ENCODE measurements around the gene ITPR3.

The ITPR3 gene

GRCh38 chr6:33738879-33739278, 117.8 kb downstream of the ITPR3 start:
- peaks cover 0 to 4% (median 2%) of the 10 kb centered on the region in 3 experiments for H3K27me3 ChIP-seq (ENCODE audit: control insufficient read depth in 3 of 3, insufficient read depth in 3 of 3, low read depth in 1 of 3, low read length in 3 of 3)
- no CpG with 5 or more reads among the region's 5 CpGs for WGBS, 2 donors (ENCODE audit: extremely low coverage in 2 of 2, insufficient read length in 2 of 2, insufficient replicate concordance in 1 of 2)
- H3K4ac ChIP-seq (ENCODE audit: low read length) = no peak overlapping the region
- H4K8ac ChIP-seq (ENCODE audit: low read depth, low read length) = no peak overlapping the region
- no peak for DNase-seq (ENCODE audit: low spot score)
- no peaks in the 10 kb centered on the region for H3K4me1 ChIP-seq (ENCODE audit: control insufficient read depth in 2 of 2, insufficient read depth in 1 of 2, low read depth in 1 of 2, low read length in 2 of 2)
- H2AFZ ChIP-seq (ENCODE audit: low read length) = no peak overlapping the region
- H3K36me3 ChIP-seq (replicated peaks in 1 of 2; ENCODE audit: control insufficient read depth in 2 of 2, insufficient read depth in 2 of 2, low read length in 2 of 2) = no peaks in the 10 kb centered on the region
- no peak overlapping the region for H2BK120ac ChIP-seq (ENCODE audit: low read depth, low read length)
- peak overlapping the region; percentile 27 for H3K18ac ChIP-seq (ENCODE audit: low read length)
- no peak overlapping the region for H2AK5ac ChIP-seq (ENCODE audit: low read depth, low read length)
- no peak overlapping the region for H3K23ac ChIP-seq (ENCODE audit: low read depth, low read length, poor library complexity)
- H3K14ac ChIP-seq (ENCODE audit: low read length) = no peak overlapping the region
- no peak overlapping the region for H3K4me2 ChIP-seq (ENCODE audit: insufficient read depth, low read length, poor library complexity, severe bottlenecking)
- no peak overlapping the region for H3K4me3 ChIP-seq (ENCODE audit: low read length in 2 of 2)
- H4K91ac ChIP-seq (ENCODE audit: low read depth, low read length, poor library complexity) = no peak overlapping the region
- H3K79me1 ChIP-seq (ENCODE audit: low read depth, low read length) = no peaks in the 10 kb centered on the region
- no peak overlapping the region for H2BK15ac ChIP-seq (ENCODE audit: low read length)
- H3K27ac ChIP-seq (replicated peaks; ENCODE audit: low read length) = no peak overlapping the region
- no peaks in the 10 kb centered on the region for H3K9me3 ChIP-seq (replicated peaks in 1 of 2; ENCODE audit: control insufficient read depth in 2 of 2, insufficient read depth in 1 of 2, low read depth in 1 of 2, low read length in 2 of 2)
- no peak overlapping the region for H3K9ac ChIP-seq (ENCODE audit: low read depth, low read length, poor library complexity)
- H2BK5ac ChIP-seq (ENCODE audit: low read length) = peak overlapping the region; percentile 42
- H2BK12ac ChIP-seq (ENCODE audit: low read length) = no peak overlapping the region

GRCh38 chr6:33739571-33739970, 118.4 kb downstream of the ITPR3 start:
- Histone ChIP-seq H3K27ac (replicated peaks; ENCODE audit: low read length) (no peak overlapping the region), H3K23ac (ENCODE audit: low read depth, low read length, poor library complexity) (no peak overlapping the region), H3K4me3 (ENCODE audit: low read length in 2 of 2) (no peak overlapping the region), H2AK5ac (ENCODE audit: low read depth, low read length) (no peak overlapping the region), H2BK5ac (ENCODE audit: low read length) (peak overlapping the region; percentile 42), H3K4me2 (ENCODE audit: insufficient read depth, low read length, poor library complexity, severe bottlenecking) (no peak overlapping the region), H3K14ac (ENCODE audit: low read length) (no peak overlapping the region), H3K79me1 (ENCODE audit: low read depth, low read length) (no peaks in the 10 kb centered on the region), H3K18ac (ENCODE audit: low read length) (no peak overlapping the region), H3K9ac (ENCODE audit: low read depth, low read length, poor library complexity) (no peak overlapping the region), H3K27me3 (ENCODE audit: control insufficient read depth in 3 of 3, insufficient read depth in 3 of 3, low read depth in 1 of 3, low read length in 3 of 3) (peaks cover 0 to 4% (median 2%) of the 10 kb centered on the region in 3 experiments), H2AFZ (ENCODE audit: low read length) (no peak overlapping the region), H2BK12ac (ENCODE audit: low read length) (no peak overlapping the region), H3K4ac (ENCODE audit: low read length) (no peak overlapping the region), H2BK15ac (ENCODE audit: low read length) (no peak overlapping the region), H3K4me1 (ENCODE audit: control insufficient read depth in 2 of 2, insufficient read depth in 1 of 2, low read depth in 1 of 2, low read length in 2 of 2) (peaks cover 1 to 4% of the 10 kb centered on the region in 2 donors), H2BK120ac (ENCODE audit: low read depth, low read length) (no peak overlapping the region), H4K91ac (ENCODE audit: low read depth, low read length, poor library complexity) (no peak overlapping the region), H4K8ac (ENCODE audit: low read depth, low read length) (no peak overlapping the region), H3K36me3 (replicated peaks in 1 of 2; ENCODE audit: control insufficient read depth in 2 of 2, insufficient read depth in 2 of 2, low read length in 2 of 2) (no peaks in the 10 kb centered on the region), H3K9me3 (replicated peaks in 1 of 2; ENCODE audit: control insufficient read depth in 2 of 2, insufficient read depth in 1 of 2, low read depth in 1 of 2, low read length in 2 of 2) (no peaks in the 10 kb centered on the region)
- DNase-seq (ENCODE audit: low spot score) = no peak
- WGBS, 2 donors (ENCODE audit: extremely low coverage in 2 of 2, insufficient read length in 2 of 2, insufficient replicate concordance in 1 of 2) = no CpG with 5 or more reads among the region's 5 CpGs

- no peak overlapping the region for H3K9ac ChIP-seq (ENCODE audit: low read depth, low read length, poor library complexity)
- no peaks in the 10 kb centered on the region for H3K36me3 ChIP-seq (replicated peaks in 1 of 2; ENCODE audit: control insufficient read depth in 2 of 2, insufficient read depth in 2 of 2, low read length in 2 of 2)
- no peak overlapping the region for H4K8ac ChIP-seq (ENCODE audit: low read depth, low read length)
- H3K14ac ChIP-seq (ENCODE audit: low read length) = no peak overlapping the region
- H3K27me3 ChIP-seq (ENCODE audit: control insufficient read depth in 3 of 3, insufficient read depth in 3 of 3, low read depth in 1 of 3, low read length in 3 of 3) = peaks cover 0 to 4% (median 2%) of the 10 kb centered on the region in 3 experiments
- H3K4me3 ChIP-seq (ENCODE audit: low read length in 2 of 2) = no peak overlapping the region
- no peak overlapping the region for H3K4me2 ChIP-seq (ENCODE audit: insufficient read depth, low read length, poor library complexity, severe bottlenecking)
- H3K4me1 ChIP-seq (ENCODE audit: control insufficient read depth in 2 of 2, insufficient read depth in 1 of 2, low read depth in 1 of 2, low read length in 2 of 2) = peaks cover 7 to 10% of the 10 kb centered on the region in 2 donors
- H2BK12ac ChIP-seq (ENCODE audit: low read length) = no peak overlapping the region
- H3K27ac ChIP-seq (replicated peaks; ENCODE audit: low read length) = no peak overlapping the region
- no peaks in the 10 kb centered on the region for H3K79me1 ChIP-seq (ENCODE audit: low read depth, low read length)
- H2BK15ac ChIP-seq (ENCODE audit: low read length) = peak overlapping the region; percentile 43
- H2BK120ac ChIP-seq (ENCODE audit: low read depth, low read length) = no peak overlapping the region
- no peak overlapping the region for H2AFZ ChIP-seq (ENCODE audit: low read length)
- no CpG with 5 or more reads among the region's 6 CpGs for WGBS, 2 donors (ENCODE audit: extremely low coverage in 2 of 2, insufficient read length in 2 of 2, insufficient replicate concordance in 1 of 2)
- no peak for DNase-seq (ENCODE audit: low spot score)
- no peak overlapping the region for H3K23ac ChIP-seq (ENCODE audit: low read depth, low read length, poor library complexity)
- H2BK5ac ChIP-seq (ENCODE audit: low read length) = peak overlapping the region; percentile 42
- H3K9me3 ChIP-seq (replicated peaks in 1 of 2; ENCODE audit: control insufficient read depth in 2 of 2, insufficient read depth in 1 of 2, low read depth in 1 of 2, low read length in 2 of 2) = no peaks in the 10 kb centered on the region
- no peak overlapping the region for H3K4ac ChIP-seq (ENCODE audit: low read length)
- no peak overlapping the region for H4K91ac ChIP-seq (ENCODE audit: low read depth, low read length, poor library complexity)
- H3K18ac ChIP-seq (ENCODE audit: low read length) = peak overlapping the region; percentile 13
- H2AK5ac ChIP-seq (ENCODE audit: low read depth, low read length) = no peak overlapping the region
Observed at GRCh38 chr6:33740204-33740608, 119.1 kb downstream of the ITPR3 start.

GRCh38 chr6:33740794-33741193, 119.7 kb downstream of the ITPR3 start:
- no peak overlapping the region for H3K18ac ChIP-seq (ENCODE audit: low read length)
- H3K79me1 ChIP-seq (ENCODE audit: low read depth, low read length) = no peaks in the 10 kb centered on the region
- no peaks in the 10 kb centered on the region for H3K36me3 ChIP-seq (replicated peaks in 1 of 2; ENCODE audit: control insufficient read depth in 2 of 2, insufficient read depth in 2 of 2, low read length in 2 of 2)
- no peaks in the 10 kb centered on the region for H3K9me3 ChIP-seq (replicated peaks in 1 of 2; ENCODE audit: control insufficient read depth in 2 of 2, insufficient read depth in 1 of 2, low read depth in 1 of 2, low read length in 2 of 2)
- H3K27me3 ChIP-seq (ENCODE audit: control insufficient read depth in 3 of 3, insufficient read depth in 3 of 3, low read depth in 1 of 3, low read length in 3 of 3) = peaks cover 0 to 4% (median 2%) of the 10 kb centered on the region in 3 experiments
- H3K27ac ChIP-seq (replicated peaks; ENCODE audit: low read length) = no peak overlapping the region
- H4K8ac ChIP-seq (ENCODE audit: low read depth, low read length) = no peak overlapping the region
- H3K4me1 ChIP-seq (ENCODE audit: control insufficient read depth in 2 of 2, insufficient read depth in 1 of 2, low read depth in 1 of 2, low read length in 2 of 2) = peaks cover 12 to 16% of the 10 kb centered on the region in 2 donors
- H3K23ac ChIP-seq (ENCODE audit: low read depth, low read length, poor library complexity) = no peak overlapping the region
- H2BK12ac ChIP-seq (ENCODE audit: low read length) = no peak overlapping the region
- H2BK120ac ChIP-seq (ENCODE audit: low read depth, low read length) = no peak overlapping the region
- WGBS, 2 donors (ENCODE audit: extremely low coverage in 2 of 2, insufficient read length in 2 of 2, insufficient replicate concordance in 1 of 2) = no CpG with 5 or more reads among the region's 5 CpGs
- no peak for DNase-seq (ENCODE audit: low spot score)
- H4K91ac ChIP-seq (ENCODE audit: low read depth, low read length, poor library complexity) = no peak overlapping the region
- H2BK15ac ChIP-seq (ENCODE audit: low read length) = no peak overlapping the region
- H2AK5ac ChIP-seq (ENCODE audit: low read depth, low read length) = no peak overlapping the region
- H3K4ac ChIP-seq (ENCODE audit: low read length) = no peak overlapping the region
- H3K14ac ChIP-seq (ENCODE audit: low read length) = no peak overlapping the region
- H2AFZ ChIP-seq (ENCODE audit: low read length) = no peak overlapping the region
- H2BK5ac ChIP-seq (ENCODE audit: low read length) = no peak overlapping the region
- no peak overlapping the region for H3K4me3 ChIP-seq (ENCODE audit: low read length in 2 of 2)
- H3K9ac ChIP-seq (ENCODE audit: low read depth, low read length, poor library complexity) = no peak overlapping the region
- H3K4me2 ChIP-seq (ENCODE audit: insufficient read depth, low read length, poor library complexity, severe bottlenecking) = no peak overlapping the region

Data from neuronal stem cell (in vitro differentiated cells).